NCI-H510A (cell line): ENCODE measurements around the gene VLDLR.
A peak's percentile ranks its signal among the peaks of the same experiment; 100 is the strongest.
"Not testable (repeated sequence)": the region's sequence is repeated elsewhere in the genome, so short reads cannot be mapped to it uniquely, and the experiment has no call there.

Experiments
- DNase-seq: peaks from one replicate; lab custom pipeline; 2025; lab: John Stamatoyannopoulos, UW

Gene VLDLR

DNA sequence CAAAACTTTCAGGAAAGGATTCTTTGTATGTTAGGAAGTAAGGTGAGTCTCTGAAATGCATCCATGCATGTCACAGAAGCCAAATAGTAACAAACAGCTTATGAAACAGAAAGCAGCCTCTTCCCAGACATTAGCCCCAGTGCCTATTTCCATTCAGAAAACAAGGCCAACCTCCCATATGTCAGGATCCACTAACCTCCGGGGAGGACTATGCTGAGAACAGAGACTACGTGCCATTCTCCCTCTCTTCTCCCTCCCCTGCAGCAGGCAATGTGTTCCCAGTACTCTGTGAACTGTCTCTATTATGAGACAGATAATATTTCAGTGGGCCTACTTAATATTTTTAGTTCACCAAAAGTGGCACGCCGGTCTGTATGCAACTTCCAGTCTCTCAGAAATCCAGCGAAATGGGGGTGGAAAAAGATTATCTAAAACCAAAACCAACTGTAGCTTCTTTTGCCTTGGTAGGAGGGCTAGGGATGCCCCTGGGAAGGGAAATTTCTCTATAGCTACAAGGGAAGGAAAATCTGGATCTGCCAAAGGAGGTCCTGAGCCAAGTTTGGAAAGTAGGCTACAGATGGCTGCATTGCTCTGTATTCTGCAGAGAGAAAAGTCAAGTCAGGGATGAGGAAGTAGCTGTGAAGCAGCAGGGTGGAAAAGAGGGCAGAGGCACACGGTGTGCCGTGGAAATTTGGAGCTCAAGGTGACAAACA is 42.0 kb downstream of the VLDLR start:
- DNase-seq = no peak

DNA sequence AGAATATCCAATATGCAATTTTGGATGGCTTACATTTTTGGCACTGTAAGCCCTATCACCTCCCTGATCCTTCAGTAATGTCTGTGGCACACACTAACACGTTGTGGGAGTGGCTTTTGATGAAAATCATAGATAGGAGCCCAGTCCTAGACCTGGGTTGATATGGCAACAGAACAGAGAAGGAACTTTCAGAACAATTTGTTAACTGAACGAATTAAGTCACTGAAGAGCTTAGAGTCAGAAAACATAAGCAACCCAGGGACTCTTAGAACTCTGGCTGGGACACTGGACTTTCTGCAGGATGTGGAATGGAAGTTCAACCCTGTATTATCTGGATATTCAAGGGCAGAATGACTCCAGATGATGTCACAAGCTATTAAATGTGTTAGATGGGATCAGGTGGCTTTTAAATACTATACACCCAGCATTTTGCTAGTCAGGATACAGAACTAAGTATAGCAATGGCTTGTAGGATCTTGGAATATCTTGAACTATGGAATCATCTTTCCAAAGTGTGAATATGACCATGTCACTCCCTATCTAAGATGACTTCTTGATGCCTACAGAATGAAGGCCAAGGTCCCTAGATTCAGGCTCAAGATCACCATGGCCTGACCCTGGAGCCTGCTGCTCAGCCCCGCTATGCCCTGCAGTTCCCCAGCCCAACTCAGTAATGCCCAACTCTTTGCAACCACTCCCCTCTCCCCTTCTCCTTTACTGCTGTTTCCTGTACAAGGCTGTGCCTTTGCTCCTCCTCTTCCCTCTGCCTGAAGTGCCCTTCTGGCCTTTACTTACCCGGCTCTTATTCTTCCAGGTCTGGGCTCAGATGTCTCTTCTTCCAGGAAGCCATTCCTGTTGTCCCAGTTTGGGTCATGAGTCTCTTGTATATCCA is 42.8 kb downstream of the VLDLR start:
- DNase-seq = no peak

GRCh38 chr9:2666569-2666968 is 45.0 kb downstream of the VLDLR start:
- DNase-seq = no peak

DNA sequence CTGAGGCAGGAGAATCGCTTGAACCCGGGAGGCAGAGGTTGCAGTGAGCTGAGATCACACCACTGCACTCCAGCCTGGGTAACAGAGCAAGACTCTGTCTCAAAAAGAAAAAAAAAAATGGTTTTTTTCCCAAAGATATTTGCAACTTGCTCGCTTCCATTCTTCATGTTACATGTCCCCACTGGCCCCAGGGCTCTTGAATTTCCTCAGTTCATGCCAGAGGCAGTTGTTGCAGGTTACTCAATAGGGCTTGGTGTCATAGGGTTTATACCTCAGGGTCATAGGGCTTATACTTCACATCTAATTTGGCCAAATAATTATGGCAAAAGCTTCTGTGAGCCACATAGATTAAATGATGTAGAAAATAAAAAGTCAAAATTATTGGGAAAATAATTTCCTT is 51.6 kb downstream of the VLDLR start:
- no peak for DNase-seq

- no peak for DNase-seq
Measured at GRCh38 chr9:2674141-2674824, 52.7 kb downstream of the VLDLR start.

DNA sequence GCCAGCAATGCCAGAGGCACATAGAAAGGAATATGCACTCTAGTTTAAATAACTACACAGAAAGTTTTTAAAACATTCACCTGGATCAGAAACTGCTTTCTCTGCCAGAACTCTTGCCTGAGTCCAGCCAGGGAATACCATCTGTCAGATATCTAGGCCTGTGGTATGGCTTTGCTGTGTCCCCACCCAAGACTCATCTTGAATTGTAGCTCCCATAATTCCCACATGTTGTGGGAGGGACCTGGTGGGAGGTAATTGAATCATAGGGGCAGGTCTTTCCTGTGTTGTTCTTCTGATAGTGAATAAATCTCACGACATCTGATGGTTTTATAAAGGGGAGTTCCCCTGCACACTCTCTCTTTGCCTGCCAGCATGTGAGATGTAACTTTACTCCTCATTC is 54.2 kb downstream of the VLDLR start:
- DNase-seq = no peak

GRCh38 chr9:2676466-2676865 is 54.9 kb downstream of the VLDLR start:
- peak; percentile 2 for DNase-seq

GRCh38 chr9:2677915-2678889 is 56.6 kb downstream of the VLDLR start:
- peak; percentile 43 for DNase-seq

GRCh38 chr9:2679011-2679410 is 57.4 kb downstream of the VLDLR start:
- DNase-seq = no peak

- DNase-seq = no peak
Measured at GRCh38 chr9:2681981-2682380, 60.4 kb downstream of the VLDLR start.

- no peak for DNase-seq
Measured at GRCh38 chr9:2686911-2687310, 65.3 kb downstream of the VLDLR start.

DNA sequence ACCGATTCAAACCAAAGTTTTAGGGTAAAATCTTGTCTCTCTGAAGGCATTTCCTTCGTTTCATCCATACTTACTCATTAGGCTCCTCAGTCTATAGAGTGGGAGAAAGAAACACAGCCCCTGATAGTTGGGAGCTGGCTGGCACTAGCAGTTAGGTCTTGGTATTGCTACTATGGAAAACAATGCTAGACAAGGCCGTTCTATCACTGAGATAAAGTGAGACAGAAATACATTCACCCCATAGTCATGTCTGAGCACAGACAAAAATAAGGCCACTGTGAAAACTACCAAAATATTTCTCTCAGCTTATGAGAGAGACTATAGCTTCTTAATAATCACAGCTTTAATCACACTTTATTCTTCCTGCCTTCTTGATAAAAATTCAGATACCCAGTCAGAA is 67.0 kb downstream of the VLDLR start:
- no peak for DNase-seq

DNA sequence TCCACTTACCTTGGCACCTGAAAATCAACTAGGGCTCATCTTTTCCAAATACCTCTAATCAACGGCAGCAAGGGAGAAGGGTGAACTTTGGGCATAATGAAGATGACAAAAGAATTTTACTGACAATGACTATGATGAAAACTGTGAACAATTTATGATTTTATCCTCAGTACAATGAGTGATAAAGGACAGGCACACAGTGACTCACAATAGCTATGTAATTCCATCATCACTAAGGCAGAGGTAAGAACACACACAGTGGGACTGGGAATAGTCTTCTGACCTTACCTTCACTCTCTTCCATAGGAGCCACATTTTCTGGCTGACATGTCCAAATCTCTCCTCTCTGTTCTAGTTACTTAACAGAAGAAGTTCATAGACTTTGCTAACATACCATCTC is 69.6 kb downstream of the VLDLR start:
- DNase-seq = no peak

GRCh38 chr9:2691626-2692025 is 70.0 kb downstream of the VLDLR start:
- no peak for DNase-seq

DNA sequence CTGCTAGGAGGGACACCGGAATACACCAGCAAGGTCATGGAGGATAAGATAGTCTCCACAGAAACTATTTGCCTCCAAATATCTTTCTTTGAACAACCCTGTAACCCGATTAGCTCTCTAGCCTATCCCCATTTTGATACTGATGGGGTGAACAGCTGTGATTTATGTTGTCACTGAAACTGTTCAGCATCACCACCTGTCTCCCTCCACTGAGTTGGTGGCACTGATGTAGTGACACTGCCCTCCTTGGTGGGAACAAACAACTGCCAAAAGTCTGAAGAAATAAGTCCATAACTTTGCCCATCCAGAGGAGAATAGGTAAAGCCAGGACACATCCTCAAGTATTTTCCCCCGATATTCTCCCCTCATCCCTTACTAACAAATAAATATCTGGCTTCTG is 71.5 kb downstream of the VLDLR start:
- DNase-seq = no peak

GRCh38 chr9:2697492-2697891 is 75.9 kb downstream of the VLDLR start:
- DNase-seq = no peak

GRCh38 chr9:2700398-2700797 is 78.8 kb downstream of the VLDLR start:
- no peak for DNase-seq

DNA sequence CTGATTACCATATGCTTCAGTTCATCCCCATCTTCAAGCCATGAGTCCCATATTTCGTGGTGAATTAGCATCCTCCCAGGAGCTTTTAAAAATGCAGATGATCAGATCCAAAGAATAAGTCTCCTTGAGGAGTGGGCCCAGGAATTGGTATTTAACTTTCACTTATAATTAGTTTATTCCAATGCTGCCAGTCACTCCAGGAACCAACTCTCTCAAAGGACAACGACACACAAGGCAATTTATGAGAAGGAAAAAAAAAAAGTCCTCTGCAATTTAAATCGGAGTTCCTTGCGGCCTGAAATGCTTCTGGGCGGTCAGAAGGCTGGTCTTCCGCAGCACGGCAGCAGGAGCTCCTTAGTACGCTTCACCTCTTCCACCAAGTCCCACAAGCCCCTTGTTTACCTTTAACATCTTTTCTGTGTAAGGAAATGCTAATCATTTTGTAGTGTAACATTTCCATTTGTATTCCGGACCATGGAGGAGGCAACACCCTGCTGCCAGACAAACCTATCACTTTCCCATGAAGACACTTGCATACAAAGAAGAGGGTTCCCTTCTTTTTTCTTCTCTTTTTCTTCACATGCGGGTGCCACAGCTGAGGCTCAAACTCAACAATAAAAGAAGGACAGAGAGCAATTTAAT is 79.4 kb downstream of the VLDLR start:
- DNase-seq = no peak

- no peak for DNase-seq
Measured at GRCh38 chr9:2704504-2704903, 82.9 kb downstream of the VLDLR start.

DNA sequence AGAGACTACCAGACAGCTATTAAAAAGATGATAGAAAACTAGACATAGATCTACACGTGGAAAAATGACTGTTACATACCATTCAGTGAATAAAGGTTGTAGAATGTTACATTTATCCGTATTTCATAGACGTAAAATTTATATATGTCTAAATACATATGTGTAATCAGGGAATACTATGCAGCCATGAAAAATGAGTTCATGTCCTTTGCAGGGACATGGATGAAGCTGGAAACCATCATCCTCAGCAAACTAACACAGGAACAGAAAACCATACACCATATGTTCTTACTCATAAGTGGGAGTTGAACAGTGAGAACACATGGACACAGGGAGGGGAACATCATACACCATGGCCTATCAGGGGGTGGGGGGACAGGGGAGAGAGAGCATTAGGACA is 85.7 kb downstream of the VLDLR start:
- DNase-seq = not testable (repeated sequence)
